Measurements from ENCODE around the gene ZNF624.

The ZNF624 gene

GRCh38 chr17:16589097-16589969 lies 64.3 kb downstream of the ZNF624 start:
- no peak for FAIRE-seq

- FAIRE-seq = no peak
These were observed 67.9 kb downstream of the ZNF624 start for GRCh38 chr17:16585796-16586195.

- FAIRE-seq = no peak
These were observed 69.2 kb downstream of the ZNF624 start for GRCh38 chr17:16584273-16584995.

- no peak for FAIRE-seq
These were observed 69.9 kb downstream of the ZNF624 start for GRCh38 chr17:16583781-16584180.

GRCh38 chr17:16573466-16573865 lies 80.2 kb downstream of the ZNF624 start:
- no peak for FAIRE-seq

Measured in colon (tissue), 2 donors.